ENCODE data around the gene EFHC2.

EFHC2 gene

GRCh38 chrX:44143061-44143602 is 200.3 kb downstream of the EFHC2 start:
- no peak for DNase-seq

- no peak for DNase-seq
Measured at GRCh38 chrX:44130189-44130588, 213.3 kb downstream of the EFHC2 start.

- no peak for DNase-seq
Measured at GRCh38 chrX:44113337-44113736, 230.1 kb downstream of the EFHC2 start.

- DNase-seq = no peak
Measured at GRCh38 chrX:44106864-44107263, 236.6 kb downstream of the EFHC2 start.

GRCh38 chrX:44105228-44105913 is 238.1 kb downstream of the EFHC2 start:
- no peak for DNase-seq

- DNase-seq = no peak
Measured at GRCh38 chrX:44104699-44105098, 238.8 kb downstream of the EFHC2 start.

GRCh38 chrX:44101281-44101680 is 242.2 kb downstream of the EFHC2 start:
- no peak for DNase-seq

GRCh38 chrX:44099366-44099765 is 244.1 kb downstream of the EFHC2 start:
- no peak for DNase-seq

All from NCI-H1092 treated with DMSO at 0.1 percent for 48 hours (cell line).